ENCODE results near the gene MRPL4. TPM values are rescaled to one million over a fixed set of nuclear protein-coding genes. Genes with fewer than 3 reads are reported as not detected.

The MRPL4 gene
- total and polyA plus RNA-seq, 4 donors = 21.5 to 74.8 (median 33.7) TPM

DNA sequence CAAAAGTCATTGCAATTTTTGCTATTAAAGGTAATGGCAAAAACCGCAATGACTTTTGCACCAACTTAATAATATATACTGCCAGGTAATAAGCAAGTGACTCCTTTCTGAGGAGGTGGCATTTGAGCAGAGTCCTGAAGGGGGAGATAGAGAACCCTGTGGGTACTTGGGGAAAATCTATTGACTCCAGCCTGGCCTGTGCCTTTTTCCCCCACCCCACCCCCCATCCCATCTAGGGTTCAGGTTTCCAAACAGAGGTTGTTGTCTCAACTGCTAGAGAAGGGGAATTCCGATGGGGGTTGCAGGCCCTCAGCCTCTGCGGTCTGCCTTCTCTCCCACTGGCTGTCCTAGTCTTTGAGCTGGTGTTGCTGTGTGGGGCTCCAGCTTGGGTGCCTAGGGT is 32.3 kb upstream of the MRPL4 start:
- peaks cover 0 to 5% (median 2%) of the 10 kb centered on the region in 4 donors for H3K4me1 ChIP-seq (ENCODE audit: control insufficient read depth in 4 of 4, insufficient read depth in 4 of 4, low read length in 3 of 4)
- DNase-seq (ENCODE audit: low spot score) = no peak
- H3K27ac ChIP-seq (ENCODE audit: low read depth in 1 of 2, low read length in 2 of 2) = no peak overlapping the region
- H3K4me3 ChIP-seq (ENCODE audit: low read depth in 1 of 3, low read length in 3 of 3) = no peak overlapping the region
- TF ChIP-seq RXRA (IDR thresholded peaks at IDR 0.05) (peak in 1 of 2 donors; percentile 12), FOXA2 (IDR thresholded peaks at IDR 0.05) (no peak), CTCF (IDR thresholded peaks at IDR 0.05; ENCODE audit: low read depth, low read length, missing input control) (peak; percentile 31), ZBTB33 (IDR thresholded peaks at IDR 0.05) (no peak), GABPA (IDR thresholded peaks at IDR 0.05 in 1 of 2, conservative IDR thresholded peaks at IDR 0.05 in 1 of 2) (no peak), TAF1 (conservative IDR thresholded peaks at IDR 0.05) (no peak), JUND (IDR thresholded peaks at IDR 0.05) (no peak), FOXA1 (IDR thresholded peaks at IDR 0.05) (no peak), HNF4A (conservative IDR thresholded peaks at IDR 0.05) (peak in 1 of 2 donors; percentile 18), EGR1 (IDR thresholded peaks at IDR 0.05; ENCODE audit: low read depth in 2 of 2) (no peak), YY1 (IDR thresholded peaks at IDR 0.05) (no peak), HNF4G (IDR thresholded peaks at IDR 0.05) (no peak), SP1 (IDR thresholded peaks at IDR 0.05) (peak; percentile 24), RAD21 (IDR thresholded peaks at IDR 0.05) (peak; percentile 32 to 72), NR2F2 (IDR thresholded peaks at IDR 0.05) (no peak)
- TF ChIP-seq, protein P1, sequence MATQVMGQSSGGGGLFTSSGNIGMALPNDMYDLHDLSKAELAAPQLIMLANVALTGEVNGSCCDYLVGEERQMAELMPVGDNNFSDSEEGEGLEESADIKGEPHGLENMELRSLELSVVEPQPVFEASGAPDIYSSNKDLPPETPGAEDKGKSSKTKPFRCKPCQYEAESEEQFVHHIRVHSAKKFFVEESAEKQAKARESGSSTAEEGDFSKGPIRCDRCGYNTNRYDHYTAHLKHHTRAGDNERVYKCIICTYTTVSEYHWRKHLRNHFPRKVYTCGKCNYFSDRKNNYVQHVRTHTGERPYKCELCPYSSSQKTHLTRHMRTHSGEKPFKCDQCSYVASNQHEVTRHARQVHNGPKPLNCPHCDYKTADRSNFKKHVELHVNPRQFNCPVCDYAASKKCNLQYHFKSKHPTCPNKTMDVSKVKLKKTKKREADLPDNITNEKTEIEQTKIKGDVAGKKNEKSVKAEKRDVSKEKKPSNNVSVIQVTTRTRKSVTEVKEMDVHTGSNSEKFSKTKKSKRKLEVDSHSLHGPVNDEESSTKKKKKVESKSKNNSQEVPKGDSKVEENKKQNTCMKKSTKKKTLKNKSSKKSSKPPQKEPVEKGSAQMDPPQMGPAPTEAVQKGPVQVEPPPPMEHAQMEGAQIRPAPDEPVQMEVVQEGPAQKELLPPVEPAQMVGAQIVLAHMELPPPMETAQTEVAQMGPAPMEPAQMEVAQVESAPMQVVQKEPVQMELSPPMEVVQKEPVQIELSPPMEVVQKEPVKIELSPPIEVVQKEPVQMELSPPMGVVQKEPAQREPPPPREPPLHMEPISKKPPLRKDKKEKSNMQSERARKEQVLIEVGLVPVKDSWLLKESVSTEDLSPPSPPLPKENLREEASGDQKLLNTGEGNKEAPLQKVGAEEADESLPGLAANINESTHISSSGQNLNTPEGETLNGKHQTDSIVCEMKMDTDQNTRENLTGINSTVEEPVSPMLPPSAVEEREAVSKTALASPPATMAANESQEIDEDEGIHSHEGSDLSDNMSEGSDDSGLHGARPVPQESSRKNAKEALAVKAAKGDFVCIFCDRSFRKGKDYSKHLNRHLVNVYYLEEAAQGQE (IDR thresholded peaks at IDR 0.05) = no peak
- TF ChIP-seq, protein P2, sequence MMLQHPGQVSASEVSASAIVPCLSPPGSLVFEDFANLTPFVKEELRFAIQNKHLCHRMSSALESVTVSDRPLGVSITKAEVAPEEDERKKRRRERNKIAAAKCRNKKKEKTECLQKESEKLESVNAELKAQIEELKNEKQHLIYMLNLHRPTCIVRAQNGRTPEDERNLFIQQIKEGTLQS (IDR thresholded peaks at IDR 0.05) = no peak
- TF ChIP-seq, protein P3, sequence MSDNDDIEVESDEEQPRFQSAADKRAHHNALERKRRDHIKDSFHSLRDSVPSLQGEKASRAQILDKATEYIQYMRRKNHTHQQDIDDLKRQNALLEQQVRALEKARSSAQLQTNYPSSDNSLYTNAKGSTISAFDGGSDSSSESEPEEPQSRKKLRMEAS (IDR thresholded peaks at IDR 0.05) = no peak
- H3K36me3 ChIP-seq (ENCODE audit: control insufficient read depth in 4 of 4, insufficient read depth in 3 of 4, low read depth in 1 of 4, low read length in 3 of 4) = peaks cover 0 to 3% (median under 1%) of the 10 kb centered on the region in 4 donors
- no peak overlapping the region for H3K9ac ChIP-seq (ENCODE audit: low read depth in 1 of 2, low read length in 2 of 2)
- H3K9me3 ChIP-seq (ENCODE audit: control insufficient read depth in 4 of 4, low read length in 3 of 4) = no peaks in the 10 kb centered on the region
- H3K27me3 ChIP-seq (ENCODE audit: control insufficient read depth in 4 of 4, insufficient read depth in 4 of 4, low read length in 3 of 4) = no peaks in the 10 kb centered on the region
- WGBS = 28% methylated on average over 3 of the region's 3 CpGs

All from liver (tissue), 9 donors.